NT2/D1 (cell line): ENCODE measurements around the gene CENPN.

Source experiments
- DNase-seq: peaks from one replicate; pipeline ENCODE4 v3.0.0-alpha.2; 2011; ENCODE audit warnings: low read depth, low spot score
- H3K27me3 ChIP-seq: 2 replicates; pipeline ENCODE4 v1.6.0; 2011; ENCODE audit warnings: mild to moderate bottlenecking; ENCODE audit not compliant: insufficient read length, insufficient read depth
- H3K36me3 ChIP-seq: 2 replicates; pipeline ENCODE4 v1.6.1; 2011; ENCODE audit warnings: mild to moderate bottlenecking, low read length, mixed read lengths; ENCODE audit not compliant: insufficient read depth, insufficient read length
- H3K4me1 ChIP-seq: 2 replicates; pipeline ENCODE4 v1.5.1; 2011; ENCODE audit not compliant: insufficient read depth, insufficient read length
- H3K4me3 ChIP-seq: 2 replicates; pipeline ENCODE4 v1.5.1; 2011; ENCODE audit warnings: low read depth; ENCODE audit not compliant: insufficient read length
- H3K9ac ChIP-seq: 2 replicates; pipeline ENCODE4 v1.6.0; 2011; ENCODE audit warnings: low read depth; ENCODE audit not compliant: insufficient read length
- H3K9me3 ChIP-seq: 2 replicates; pipeline ENCODE4 v1.5.1; 2011; ENCODE audit warnings: mild to moderate bottlenecking, low read length; ENCODE audit not compliant: insufficient read depth
- SUZ12 ChIP-seq: IDR thresholded peaks from 2 replicates; pipeline ENCODE4 v1.6.1; 2011; ENCODE audit not compliant: insufficient read length, insufficient read depth; ENCODE audit errors: extremely low read depth
- YY1 ChIP-seq: IDR thresholded peaks from 2 replicates; pipeline ENCODE4 v1.6.1; 2011; ENCODE audit not compliant: insufficient read length, insufficient read depth
- ZNF274 ChIP-seq: IDR thresholded peaks from 2 replicates; pipeline ENCODE4 v1.6.1; 2011; ENCODE audit warnings: mild to moderate bottlenecking, low read depth, low read length

CENPN gene

DNA sequence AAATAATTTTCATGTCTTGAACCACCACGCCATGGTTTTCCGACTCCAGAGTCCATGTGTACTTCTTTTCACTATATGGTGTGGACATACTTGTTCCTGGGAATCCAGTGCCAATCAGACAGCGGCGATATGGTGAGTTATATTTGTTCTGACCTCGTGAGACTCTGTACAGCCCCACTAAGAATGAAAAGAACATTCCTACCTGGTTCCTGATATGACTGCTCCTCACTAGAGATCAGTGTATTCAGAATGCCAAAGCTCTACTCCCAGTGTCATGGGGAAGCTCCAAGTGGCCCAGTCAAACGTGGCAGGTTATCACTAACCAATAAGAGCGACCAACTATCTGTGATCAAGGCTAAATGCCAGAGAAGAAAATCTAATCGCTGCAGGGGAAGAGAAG, 64.0 kb downstream of the CENPN start:
- no peaks in the 10 kb centered on the region for H3K4me1 ChIP-seq
- DNase-seq = no peak
- no peaks in the 10 kb centered on the region for H3K27me3 ChIP-seq
- no peaks in the 10 kb centered on the region for H3K36me3 ChIP-seq
- no peak overlapping the region for H3K9ac ChIP-seq
- TF ChIP-seq SUZ12 (no peak), YY1 (no peak), ZNF274 (no peak)
- H3K9me3 ChIP-seq = no peaks in the 10 kb centered on the region; the same call in 1 of the 2 replicates
- no peak overlapping the region for H3K4me3 ChIP-seq

DNA sequence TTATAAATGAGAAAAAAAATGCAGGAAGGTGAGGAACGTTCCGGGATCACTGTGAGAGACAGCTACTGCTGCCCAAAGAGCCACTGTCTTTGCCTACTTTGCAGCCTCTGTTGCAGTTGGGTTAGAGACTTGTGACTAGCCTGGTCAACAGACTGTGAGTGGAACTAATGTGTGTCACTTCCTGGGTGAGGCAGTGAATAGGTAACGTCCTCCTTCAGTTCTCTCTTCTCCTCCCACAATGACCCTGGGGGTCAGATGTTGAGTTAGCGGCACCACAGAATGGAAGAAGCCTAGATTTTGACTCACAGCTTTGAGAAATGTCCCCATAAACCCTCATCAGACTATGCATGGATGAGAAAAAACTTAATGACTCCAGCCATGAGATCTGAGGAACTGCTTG, 64.8 kb downstream of the CENPN start:
- DNase-seq = no peak
- Histone ChIP-seq H3K36me3 (no peaks in the 10 kb centered on the region), H3K4me1 (no peaks in the 10 kb centered on the region), H3K9me3 (no peaks in the 10 kb centered on the region; the same call in 1 of the 2 replicates), H3K27me3 (no peaks in the 10 kb centered on the region), H3K4me3 (no peak overlapping the region), H3K9ac (no peak overlapping the region)
- no peak for TF ChIP-seq SUZ12
- TF ChIP-seq YY1 = no peak
- no peak for TF ChIP-seq ZNF274

DNA sequence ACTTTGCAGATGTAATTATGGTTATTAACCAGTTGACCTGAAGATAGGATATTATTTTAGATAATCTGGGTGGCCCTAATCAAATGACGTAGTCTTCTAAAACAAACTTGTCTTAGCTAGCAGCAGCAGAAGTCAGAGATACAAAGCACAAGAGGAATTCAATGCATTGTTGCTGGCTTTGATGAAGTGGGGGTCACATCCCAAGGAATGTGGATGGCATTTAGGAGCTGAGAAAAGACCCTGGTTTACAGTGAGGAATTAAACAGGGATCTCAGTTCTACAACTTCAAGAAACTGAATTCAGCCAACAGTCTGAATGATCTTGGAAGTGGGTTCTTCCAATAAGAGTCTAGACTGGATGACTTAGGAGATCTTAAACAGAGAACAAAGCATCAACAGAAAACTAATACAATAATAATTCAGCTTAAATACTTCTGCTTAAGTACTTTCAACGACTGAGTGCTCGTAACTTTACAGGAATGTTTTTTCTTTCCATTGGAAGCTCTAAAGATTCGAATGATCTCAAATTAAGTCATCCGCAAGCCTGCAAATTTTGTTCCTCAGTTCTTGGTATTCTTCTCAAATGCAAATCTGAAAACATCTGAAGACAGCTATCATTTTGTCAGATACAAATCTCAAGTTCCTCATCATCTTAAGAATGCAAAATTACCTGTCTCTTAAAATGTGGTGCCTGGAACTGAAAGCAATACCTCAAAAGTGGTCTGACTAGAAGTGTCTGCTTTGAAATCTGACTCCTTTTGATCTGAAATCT, 66.7 kb downstream of the CENPN start:
- H3K9me3 ChIP-seq = no peaks in the 10 kb centered on the region; the same call in 1 of the 2 replicates
- H3K4me3 ChIP-seq = no peak overlapping the region
- no peaks in the 10 kb centered on the region for H3K27me3 ChIP-seq
- H3K9ac ChIP-seq = no peak overlapping the region
- H3K4me1 ChIP-seq = peaks cover 3% of the 10 kb centered on the region
- no peaks in the 10 kb centered on the region for H3K36me3 ChIP-seq
- peak; percentile 46 for DNase-seq
- TF ChIP-seq YY1 (no peak), ZNF274 (no peak), SUZ12 (no peak)

GRCh38 chr16:81076566-81077075, 69.6 kb downstream of the CENPN start:
- DNase-seq = no peak
- H3K4me1 ChIP-seq = peaks cover 3% of the 10 kb centered on the region
- H3K27me3 ChIP-seq = no peaks in the 10 kb centered on the region
- no peaks in the 10 kb centered on the region for H3K9me3 ChIP-seq
- H3K9ac ChIP-seq = peak overlapping the region; percentile 96
- H3K36me3 ChIP-seq = no peaks in the 10 kb centered on the region
- TF ChIP-seq ZNF274 (no peak), YY1 (no peak), SUZ12 (no peak)
- H3K4me3 ChIP-seq = peak overlapping the region; percentile 80

- Histone ChIP-seq H3K9me3 (no peaks in the 10 kb centered on the region), H3K36me3 (no peaks in the 10 kb centered on the region), H3K9ac (peak within 1 kb of the TSS; percentile 96), H3K27me3 (no peaks in the 10 kb centered on the region), H3K4me3 (peak within 1 kb of the TSS; percentile 80), H3K4me1 (peaks cover 3% of the 10 kb centered on the region)
- TF ChIP-seq ZNF274 (no peak), SUZ12 (no peak), YY1 (no peak)
- peak; percentile 96 for DNase-seq
Observed at GRCh38 chr16:81077076-81077940, 70.3 kb downstream of the CENPN start, which contains the start of gene C16orf46. TSS of gene C16orf46 (minus strand) at chr16:81077238. CDS start at chr16:81063955, 13,283 bp downstream.

DNA sequence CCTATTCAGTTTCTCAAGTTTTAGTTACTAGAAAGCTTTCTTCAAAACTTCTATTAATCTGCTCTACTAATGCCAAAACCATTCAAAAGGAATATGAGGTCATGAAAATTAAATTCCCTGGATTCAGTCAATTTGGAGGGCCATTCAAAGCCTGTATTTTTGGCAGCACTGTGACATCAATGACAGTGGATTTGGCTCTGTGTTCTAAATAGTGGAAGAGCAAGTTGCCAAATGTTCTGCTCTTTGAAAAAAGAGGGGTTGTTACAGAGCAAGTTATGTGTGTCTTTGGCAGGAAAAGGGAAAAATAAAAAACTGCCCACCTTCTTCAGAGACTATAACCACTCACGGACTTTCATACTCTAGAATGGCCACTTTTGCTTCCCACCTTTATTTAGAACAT, 73.2 kb downstream of the CENPN start:
- Histone ChIP-seq H3K9ac (no peak overlapping the region), H3K27me3 (no peaks in the 10 kb centered on the region), H3K36me3 (peaks cover 16% of the 10 kb centered on the region), H3K4me1 (peaks cover 3% of the 10 kb centered on the region), H3K9me3 (no peaks in the 10 kb centered on the region), H3K4me3 (no peak overlapping the region)
- no peak for DNase-seq
- TF ChIP-seq SUZ12 (no peak), ZNF274 (no peak), YY1 (no peak)

DNA sequence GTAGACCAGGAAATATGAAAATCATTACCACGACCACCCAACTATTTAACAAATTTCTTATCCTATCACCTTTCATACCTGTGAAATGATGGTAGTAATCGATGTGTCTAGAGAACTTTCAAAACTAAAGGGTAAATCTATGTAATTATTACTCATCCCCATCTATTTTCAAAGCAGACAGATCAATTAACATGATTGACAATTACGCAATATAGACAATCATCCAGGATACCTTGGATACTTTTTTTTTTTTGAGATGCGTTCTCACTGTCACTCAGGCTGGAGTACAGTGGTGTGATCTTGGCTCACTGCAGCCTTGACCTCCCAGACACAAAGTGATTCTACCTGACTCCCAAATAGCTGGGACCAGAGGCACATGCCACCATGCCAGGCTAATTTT, 74.0 kb downstream of the CENPN start:
- Histone ChIP-seq H3K27me3 (no peaks in the 10 kb centered on the region), H3K9ac (no peak overlapping the region), H3K4me3 (no peak overlapping the region), H3K9me3 (no peaks in the 10 kb centered on the region), H3K4me1 (peaks cover 3% of the 10 kb centered on the region), H3K36me3 (peaks cover 18% of the 10 kb centered on the region)
- no peak for TF ChIP-seq ZNF274
- no peak for TF ChIP-seq YY1
- TF ChIP-seq SUZ12 = no peak
- DNase-seq = no peak
